ENCODE results near the gene LYPD1. TPM values are rescaled to one million over a fixed set of nuclear protein-coding genes. Genes with fewer than 3 reads are reported as not detected.

LYPD1 gene
- total RNA-seq, 1 donor = 25.2 TPM

DNA sequence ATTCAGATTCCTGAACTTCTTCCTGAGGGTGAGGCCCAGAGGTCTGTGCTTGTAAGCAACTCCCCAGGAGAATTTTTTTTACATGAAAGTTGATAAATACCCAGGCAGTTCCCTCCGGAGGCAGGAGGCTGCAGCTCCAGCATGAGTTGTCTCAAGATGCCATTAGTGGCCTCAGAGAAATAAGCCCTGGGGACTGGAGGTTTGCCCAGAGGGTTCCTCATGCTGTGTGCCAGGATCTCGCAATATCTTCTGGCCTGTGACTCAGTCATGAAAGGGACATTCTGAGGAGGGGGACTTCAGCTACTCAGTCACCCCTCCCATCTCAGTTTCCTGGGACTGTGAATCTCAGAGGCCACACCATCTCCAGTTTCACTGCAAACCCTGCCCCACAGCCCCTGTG is 49.9 kb downstream of the LYPD1 start:
- no peak for DNase-seq (ENCODE audit: low read depth)
- TF ChIP-seq, protein P1, sequence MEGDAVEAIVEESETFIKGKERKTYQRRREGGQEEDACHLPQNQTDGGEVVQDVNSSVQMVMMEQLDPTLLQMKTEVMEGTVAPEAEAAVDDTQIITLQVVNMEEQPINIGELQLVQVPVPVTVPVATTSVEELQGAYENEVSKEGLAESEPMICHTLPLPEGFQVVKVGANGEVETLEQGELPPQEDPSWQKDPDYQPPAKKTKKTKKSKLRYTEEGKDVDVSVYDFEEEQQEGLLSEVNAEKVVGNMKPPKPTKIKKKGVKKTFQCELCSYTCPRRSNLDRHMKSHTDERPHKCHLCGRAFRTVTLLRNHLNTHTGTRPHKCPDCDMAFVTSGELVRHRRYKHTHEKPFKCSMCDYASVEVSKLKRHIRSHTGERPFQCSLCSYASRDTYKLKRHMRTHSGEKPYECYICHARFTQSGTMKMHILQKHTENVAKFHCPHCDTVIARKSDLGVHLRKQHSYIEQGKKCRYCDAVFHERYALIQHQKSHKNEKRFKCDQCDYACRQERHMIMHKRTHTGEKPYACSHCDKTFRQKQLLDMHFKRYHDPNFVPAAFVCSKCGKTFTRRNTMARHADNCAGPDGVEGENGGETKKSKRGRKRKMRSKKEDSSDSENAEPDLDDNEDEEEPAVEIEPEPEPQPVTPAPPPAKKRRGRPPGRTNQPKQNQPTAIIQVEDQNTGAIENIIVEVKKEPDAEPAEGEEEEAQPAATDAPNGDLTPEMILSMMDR (IDR thresholded peaks at IDR 0.05; ENCODE audit: insufficient read depth, low read length) = no peak

DNA sequence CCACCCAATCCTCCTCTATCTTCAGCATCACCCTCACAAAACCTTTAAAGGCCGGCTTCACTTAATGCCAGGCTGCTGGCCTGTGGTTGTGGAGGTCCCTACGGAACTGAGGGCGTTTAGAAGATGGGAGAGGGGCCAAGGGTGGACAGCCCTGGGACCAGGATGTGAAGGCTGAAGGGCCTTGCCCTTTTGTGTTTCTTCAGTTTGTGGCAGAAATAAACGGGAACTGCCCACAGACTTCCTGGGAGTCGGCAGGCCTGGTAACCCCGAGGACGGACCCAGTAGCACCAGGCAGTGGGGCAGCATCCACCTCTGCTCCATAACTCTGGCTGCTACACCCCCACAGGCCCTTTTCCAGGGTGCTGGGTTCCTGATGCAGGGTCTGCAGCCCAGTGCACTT is 51.3 kb downstream of the LYPD1 start:
- TF ChIP-seq, protein P1 (IDR thresholded peaks at IDR 0.05; ENCODE audit: insufficient read depth, low read length) = no peak
- H3K4me3 ChIP-seq (ENCODE audit: low read depth, low read length) = no peak overlapping the region
- no peak for DNase-seq (ENCODE audit: low read depth)

More for the DNA sequence above, 49.9 kb downstream of the LYPD1 start:
- no peak overlapping the region for H3K4me3 ChIP-seq (ENCODE audit: low read depth, low read length)

DNA sequence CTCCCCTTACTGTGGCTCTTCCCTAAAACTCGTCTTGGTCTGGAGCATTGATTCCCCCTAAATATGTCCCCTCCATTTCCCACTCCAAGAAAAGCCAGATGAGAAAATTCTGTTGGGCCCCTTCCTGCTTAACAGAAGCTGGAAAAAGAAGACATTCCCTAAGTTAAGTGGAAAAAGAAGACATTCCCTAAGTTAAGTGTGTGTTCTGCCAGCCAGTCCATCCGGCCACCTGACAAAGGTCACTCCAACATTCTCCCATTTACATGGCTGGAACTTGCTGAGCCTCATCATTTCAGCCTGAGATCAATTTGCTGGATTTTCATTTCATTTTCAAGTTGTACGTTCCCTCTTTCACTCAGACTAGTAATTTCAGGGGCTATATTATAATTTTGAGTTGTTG is 52.0 kb downstream of the LYPD1 start:
- TF ChIP-seq, protein P1 (IDR thresholded peaks at IDR 0.05; ENCODE audit: insufficient read depth, low read length) = no peak
- no peak overlapping the region for H3K4me3 ChIP-seq (ENCODE audit: low read depth, low read length)

DNA sequence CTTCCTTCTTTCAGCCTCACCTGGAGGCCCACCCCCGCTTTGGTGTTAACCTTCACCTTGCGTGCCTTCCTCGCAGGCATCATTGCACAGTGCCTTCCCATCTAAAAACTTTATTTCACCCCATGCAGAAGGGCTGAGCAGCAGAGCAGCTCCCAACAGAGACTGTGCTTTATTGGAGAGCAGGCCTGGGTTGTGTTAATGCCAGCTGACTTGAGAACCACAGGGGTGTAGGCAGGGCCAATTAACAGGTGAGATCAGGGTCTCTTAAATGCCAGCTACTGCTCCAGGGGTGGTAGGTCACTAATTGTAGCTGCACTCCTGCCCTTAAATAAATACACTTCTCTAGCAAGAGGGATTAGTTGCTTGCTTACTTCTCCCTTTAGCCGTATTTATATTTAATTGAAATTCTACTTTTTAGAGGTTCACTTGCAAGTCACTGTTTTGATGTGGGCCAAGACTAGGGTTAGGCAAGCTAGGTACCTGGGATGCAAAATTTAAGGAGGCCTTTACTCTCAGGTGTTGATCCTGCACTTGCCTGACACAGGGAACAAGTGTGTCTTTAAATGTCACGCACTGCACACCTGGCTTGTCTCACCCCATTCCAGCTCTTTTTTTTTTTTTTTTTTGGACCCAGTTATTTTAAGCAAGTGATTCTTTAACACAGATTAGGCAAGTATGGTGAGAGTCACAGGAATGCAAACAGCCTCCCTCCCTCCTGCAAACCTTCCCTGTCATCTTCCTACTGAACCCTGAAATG is 54.5 kb downstream of the LYPD1 start:
- TF ChIP-seq, protein P1 (IDR thresholded peaks at IDR 0.05; ENCODE audit: insufficient read depth, low read length) = no peak
- DNase-seq (ENCODE audit: low read depth) = no peak
- no peak overlapping the region for H3K4me3 ChIP-seq (ENCODE audit: low read depth, low read length)

More for the DNA sequence above, 52.0 kb downstream of the LYPD1 start:
- no peak for DNase-seq (ENCODE audit: low read depth)

DNA sequence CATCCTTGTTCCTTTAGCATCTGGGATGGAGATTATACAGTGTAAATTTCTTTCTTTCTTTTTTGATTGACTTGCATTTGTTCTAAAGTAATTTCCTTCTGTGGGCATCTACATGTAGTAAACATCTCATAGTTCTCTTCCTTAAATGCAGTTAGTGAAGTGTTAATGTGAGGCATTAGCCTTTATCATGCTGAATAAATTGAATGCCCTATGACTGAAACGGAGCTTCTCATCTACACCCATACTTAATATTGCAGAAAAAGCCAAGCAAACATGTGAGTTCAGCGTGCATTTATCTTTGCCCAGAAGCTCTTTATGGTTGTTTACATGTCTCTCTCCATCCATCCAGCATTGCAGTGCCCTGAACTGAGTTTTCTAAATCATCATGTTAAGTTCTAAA is 58.3 kb downstream of the LYPD1 start:
- TF ChIP-seq, protein P1 (IDR thresholded peaks at IDR 0.05; ENCODE audit: insufficient read depth, low read length) = no peak
- no peak for DNase-seq (ENCODE audit: low read depth)
- H3K4me3 ChIP-seq (ENCODE audit: low read depth, low read length) = no peak overlapping the region

DNA sequence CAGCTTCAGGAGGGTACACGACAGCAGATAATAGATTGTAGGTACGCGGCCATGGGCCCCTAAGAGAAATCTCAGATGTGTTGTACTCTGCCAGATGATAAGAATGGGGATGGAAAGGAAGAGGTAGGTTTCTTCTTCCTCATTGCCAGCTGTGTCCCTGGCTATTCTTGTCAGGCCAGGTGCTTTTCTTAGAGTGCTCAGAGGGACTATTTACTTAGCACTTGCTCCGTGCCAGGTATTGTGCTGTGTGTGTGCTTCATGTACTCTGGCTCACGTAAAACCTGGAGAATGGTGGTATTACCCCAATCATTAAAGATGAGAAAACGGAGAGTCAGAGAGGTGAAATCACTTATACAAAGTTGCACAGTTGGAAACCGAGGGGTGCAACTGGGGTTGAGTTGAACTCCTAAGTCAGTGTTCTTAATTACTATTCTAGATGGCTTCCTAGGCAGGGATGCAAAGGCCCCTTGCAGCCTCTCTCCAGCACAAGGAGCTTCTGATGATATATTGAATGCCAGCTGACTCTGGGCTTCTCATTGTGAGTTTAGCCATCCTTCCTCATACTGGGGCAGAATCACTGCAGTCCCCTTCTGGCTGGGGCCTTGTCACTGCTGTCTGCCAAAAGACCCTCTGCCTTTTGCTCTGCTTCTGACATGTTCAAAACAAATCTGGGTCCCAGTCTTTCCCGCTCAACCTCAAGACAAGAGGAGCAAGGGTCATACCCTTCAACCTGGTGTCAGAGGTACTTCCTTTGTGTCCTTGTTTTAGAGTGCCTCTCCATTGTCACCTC is 60.7 kb downstream of the LYPD1 start:
- no peak for DNase-seq (ENCODE audit: low read depth)
- H3K4me3 ChIP-seq (ENCODE audit: low read depth, low read length) = no peak overlapping the region
- TF ChIP-seq, protein P1 (IDR thresholded peaks at IDR 0.05; ENCODE audit: insufficient read depth, low read length) = no peak
